RWPE2 (cell line): ENCODE data around the gene DDX49.
A peak's percentile ranks its signal among the peaks of the same experiment; 100 is the strongest.

Source experiments
- ATAC-seq: fragments of 200-7000 bp; cut with Tn5 transposase; 3 replicates; pipeline ENCODE4 v1.9.1; 2021; ENCODE audit warnings: low read depth
- DNase-seq: peaks from one replicate; pipeline ENCODE4 v3.0.0-alpha.2; 2020; ENCODE audit warnings: low spot score
- H3K27ac ChIP-seq: fragments of 450-650 bp; 2 replicates; pipeline ENCODE4 v1.5.1; 2017; ENCODE audit warnings: mild to moderate bottlenecking; ENCODE audit not compliant: poor library complexity, severe bottlenecking
- H3K27me3 ChIP-seq: fragments of 250-450 bp; sonication (Bioruptor Pico); 2 replicates; pipeline ENCODE4 v1.5.1; 2021; ENCODE audit warnings: mild to moderate bottlenecking, moderate library complexity; ENCODE audit not compliant: insufficient read depth, poor library complexity, severe bottlenecking
- H3K36me3 ChIP-seq: fragments of 250-450 bp; sonication (Bioruptor Pico); 2 replicates; pipeline ENCODE4 v1.5.1; 2020; ENCODE audit warnings: low read depth, mild to moderate bottlenecking, moderate library complexity
- H3K4me1 ChIP-seq: fragments of 250-450 bp; sonication (Bioruptor Pico); 2 replicates; pipeline ENCODE4 v1.5.1; 2021; ENCODE audit warnings: mild to moderate bottlenecking, moderate library complexity; ENCODE audit not compliant: insufficient read depth, poor library complexity, severe bottlenecking
- H3K4me3 ChIP-seq: fragments of 250-450 bp; sonication (Bioruptor Pico); 2 replicates; pipeline ENCODE4 v1.5.1; 2021; ENCODE audit warnings: mild to moderate bottlenecking, moderate library complexity; ENCODE audit not compliant: severe bottlenecking
- H3K9me3 ChIP-seq: fragments of 250-450 bp; sonication (Bioruptor Pico); 2 replicates; pipeline ENCODE4 v1.5.1; 2021; ENCODE audit warnings: mild to moderate bottlenecking, moderate library complexity; ENCODE audit not compliant: severe bottlenecking
- CTCF ChIP-seq: fragments of 450-650 bp; IDR thresholded peaks from one replicate; pipeline ENCODE4 v1.5.1; 2017; ENCODE audit warnings: mild to moderate bottlenecking, moderate library complexity; ENCODE audit not compliant: poor library complexity, severe bottlenecking

Gene DDX49

GRCh38 chr19:18946335-18946734 lies 26.8 kb downstream of the DDX49 start:
- H3K36me3 ChIP-seq, result peaks cover 10% of the 10 kb centered on the region; the same call in 1 of the 2 replicates
- H3K27me3 ChIP-seq, result no peaks in the 10 kb centered on the region
- ATAC-seq (no peak), DNase-seq (no peak)
- H3K27ac ChIP-seq, result no peak overlapping the region
- no peak overlapping the region for H3K4me3 ChIP-seq
- peaks cover 2% of the 10 kb centered on the region for H3K4me1 ChIP-seq
- no peak for TF ChIP-seq CTCF
- no peaks in the 10 kb centered on the region for H3K9me3 ChIP-seq

- no peaks in the 10 kb centered on the region for H3K27me3 ChIP-seq
- no peak overlapping the region for H3K27ac ChIP-seq
- H3K4me3 ChIP-seq, result no peak overlapping the region
- DNase-seq (no peak), ATAC-seq (no peak)
- TF ChIP-seq CTCF, result no peak
- H3K36me3 ChIP-seq, result peaks cover 10% of the 10 kb centered on the region; the same call in 1 of the 2 replicates
- no peaks in the 10 kb centered on the region for H3K9me3 ChIP-seq
- H3K4me1 ChIP-seq, result peaks cover 5% of the 10 kb centered on the region
Measured at GRCh38 chr19:18946918-18947317, 27.4 kb downstream of the DDX49 start.

GRCh38 chr19:18948075-18948975 lies 28.8 kb downstream of the DDX49 start:
- no peak for DNase-seq

GRCh38 chr19:18948976-18949356 lies 29.5 kb downstream of the DDX49 start:
- no peaks in the 10 kb centered on the region for H3K27me3 ChIP-seq
- H3K4me1 ChIP-seq, result peaks cover 19% of the 10 kb centered on the region
- peak overlapping the region; percentile 21 for H3K27ac ChIP-seq
- peaks cover 10% of the 10 kb centered on the region; the same call in 1 of the 2 replicates for H3K36me3 ChIP-seq
- H3K4me3 ChIP-seq, result no peak overlapping the region
- no peaks in the 10 kb centered on the region for H3K9me3 ChIP-seq
- no peak for TF ChIP-seq CTCF
- no peak for ATAC-seq
- no peak for DNase-seq

More at GRCh38 chr19:18948075-18948975, 28.8 kb downstream of the DDX49 start:
- peak; percentile 7; the same call in 1 of the 3 replicates for ATAC-seq
- Histone ChIP-seq H3K27me3 (no peaks in the 10 kb centered on the region), H3K36me3 (peaks cover 10% of the 10 kb centered on the region; the same call in 1 of the 2 replicates), H3K4me3 (no peak overlapping the region), H3K9me3 (no peaks in the 10 kb centered on the region), H3K27ac (peak overlapping the region; percentile 21), H3K4me1 (peaks cover 16% of the 10 kb centered on the region)
- TF ChIP-seq CTCF, result no peak

GRCh38 chr19:18949858-18950257 lies 30.3 kb downstream of the DDX49 start:
- Histone ChIP-seq H3K4me1 (peaks cover 19% of the 10 kb centered on the region), H3K27me3 (no peaks in the 10 kb centered on the region), H3K27ac (peak overlapping the region; percentile 96), H3K9me3 (no peaks in the 10 kb centered on the region), H3K4me3 (no peak overlapping the region), H3K36me3 (peaks cover 10% of the 10 kb centered on the region; the same call in 1 of the 2 replicates)
- DNase-seq (no peak), ATAC-seq (no peak)
- TF ChIP-seq CTCF, result no peak
